HepG2 (cell line): ENCODE results near the gene NXN. TPM values are rescaled to one million over a fixed set of nuclear protein-coding genes. Genes with fewer than 3 reads are reported as not detected.
A peak's percentile ranks its signal among the peaks of the same experiment; 100 is the strongest.

Experiments used
- ARID2 ChIP-seq: sonication (generic); formaldehyde crosslinking; IDR thresholded peaks from 2 replicates; pipeline ENCODE4 v1.8.1; 2022; ENCODE audit warnings: mild to moderate bottlenecking, missing genetic modification reagents, borderline replicate concordance
- EP300 ChIP-seq, 3 experiments: sonication (generic) in 1 of 3; formaldehyde crosslinking in 1 of 3; IDR thresholded peaks; 2 replicates each; pipeline versions ENCODE4 v1.5.1 to v1.6.1; 2011 to 2020; ENCODE audit warnings: low read depth in 2 of 3, low read length in 2 of 3, borderline replicate concordance in 1 of 3, improper control_type of control experiment in 1 of 3, mild to moderate bottlenecking in 1 of 3, missing genetic modification reagents in 1 of 3, moderate library complexity in 1 of 3
- IRF2 ChIP-seq: IDR thresholded peaks from 2 replicates; pipeline ENCODE4 v1.6.1; 2018; ENCODE audit warnings: missing genetic modification reagents, missing compliant biosample characterization
- MAFF ChIP-seq: IDR thresholded peaks from 2 replicates; pipeline ENCODE4 v1.6.1; 2011; ENCODE audit warnings: low read depth, low read length, improper control_type of control experiment
- MEF2D ChIP-seq: sonication (generic); formaldehyde crosslinking; IDR thresholded peaks from 2 replicates; pipeline ENCODE4 v1.5.1; 2020; ENCODE audit warnings: mild to moderate bottlenecking, missing genetic modification reagents
- NFKB2 ChIP-seq: sonication (generic); formaldehyde crosslinking; IDR thresholded peaks from 2 replicates; pipeline ENCODE4 v1.4.0; 2020; ENCODE audit warnings: missing genetic modification reagents, borderline replicate concordance
- PBX3 ChIP-seq: sonication (generic); formaldehyde crosslinking; IDR thresholded peaks from 2 replicates; pipeline ENCODE4 v1.8.1; 2023; ENCODE audit warnings: missing genetic modification reagents, inconsistent platforms, borderline replicate concordance
- SIX1 ChIP-seq: sonication (generic); formaldehyde crosslinking; IDR thresholded peaks from 2 replicates; pipeline ENCODE4 v1.4.0; 2020; ENCODE audit warnings: missing genetic modification reagents, borderline replicate concordance
- ZBTB34 ChIP-seq: sonication (generic); formaldehyde crosslinking; IDR thresholded peaks from 2 replicates; pipeline ENCODE4 v1.8.0; 2022; ENCODE audit warnings: mild to moderate bottlenecking, missing genetic modification reagents
- ZBTB39 ChIP-seq: sonication (generic); formaldehyde crosslinking; IDR thresholded peaks from 2 replicates; pipeline ENCODE4 v1.5.0; 2020; ENCODE audit warnings: missing genetic modification reagents
- ZFP1 ChIP-seq: IDR thresholded peaks from 2 replicates; pipeline ENCODE4 v1.6.1; 2016
- ZNF274 ChIP-seq: sonication (generic); formaldehyde crosslinking; IDR thresholded peaks from 2 replicates; pipeline ENCODE4 v1.5.1; 2020; ENCODE audit warnings: mild to moderate bottlenecking, missing genetic modification reagents
- ZNF3 ChIP-seq: IDR thresholded peaks from 2 replicates; pipeline ENCODE4 v1.7.0; 2017; ENCODE audit warnings: inconsistent platforms
- ZNF350 ChIP-seq: sonication (generic); formaldehyde crosslinking; IDR thresholded peaks from 2 replicates; pipeline ENCODE4 v1.4.0; 2020; ENCODE audit warnings: mild to moderate bottlenecking, low read depth, missing genetic modification reagents, borderline replicate concordance
- ZNF550 ChIP-seq: sonication (generic); formaldehyde crosslinking; IDR thresholded peaks from 2 replicates; pipeline ENCODE4 v1.4.0; 2020; ENCODE audit warnings: mild to moderate bottlenecking, missing genetic modification reagents, borderline replicate concordance
- ZNF703 ChIP-seq: sonication (generic); formaldehyde crosslinking; IDR thresholded peaks from 2 replicates; pipeline ENCODE4 v1.5.1; 2020; ENCODE audit warnings: missing genetic modification reagents, mild to moderate bottlenecking, moderate library complexity, borderline replicate concordance
- ZNF709 ChIP-seq: sonication (generic); formaldehyde crosslinking; IDR thresholded peaks from 2 replicates; pipeline ENCODE4 v1.5.0; 2020; ENCODE audit warnings: mild to moderate bottlenecking, missing genetic modification reagents
- ZNF713 ChIP-seq: sonication (generic); formaldehyde crosslinking; IDR thresholded peaks from 2 replicates; pipeline ENCODE4 v1.4.0; 2020; ENCODE audit warnings: mild to moderate bottlenecking, missing genetic modification reagents
- ZNF761 ChIP-seq: sonication (generic); formaldehyde crosslinking; conservative IDR thresholded peaks from 2 replicates; pipeline ENCODE4 v1.4.0; 2020; ENCODE audit warnings: mild to moderate bottlenecking, missing genetic modification reagents
- polyA plus RNA-seq, 8 experiments: library from polyadenylated mRNA; depleted of rRNA in 3 of 8; stranded (reverse) in 7 of 8; unstranded in 1 of 8; fragments of >200 nt; fragmentation: Illumina TruSeq in 4 of 8; extraction: Trizol in 4 of 8; gene quantifications; 2 replicates each; pipeline versions ENCODE4 v1.2.1 to v1.2.3, GENCODE V29; 2011 to 2016; ENCODE audit warnings: low read depth in 4 of 8, missing spikeins in 1 of 8, mixed read lengths in 1 of 8; ENCODE audit not compliant: insufficient read depth in 1 of 8
- total RNA-seq, 5 experiments: library from RNA; depleted of rRNA; stranded (reverse); fragments of >200 nt; fragmentation: Illumina TruSeq; extraction: Trizol; gene quantifications; 2 replicates each; pipeline ENCODE4 v1.2.3, GENCODE V29; 2016; ENCODE audit warnings: low read depth in 1 of 5
- TF ChIP-seq, protein P1 (sequence below), 2 experiments: fragments of 450-650 bp in 1 of 2; sonication (generic) in 1 of 2; formaldehyde crosslinking; IDR thresholded peaks; 2 replicates each; pipeline versions ENCODE4 v1.5.0 to v1.8.0; 2020 to 2022; ENCODE audit warnings: mild to moderate bottlenecking in 1 of 2, missing genetic modification reagents in 1 of 2
- TF ChIP-seq, protein P2 (sequence below): IDR thresholded peaks from 2 replicates; pipeline ENCODE4 v1.6.1; 2016; ENCODE audit warnings: missing compliant biosample characterization, missing genetic modification reagents, borderline replicate concordance

The NXN gene
- total and polyA plus RNA-seq, 2 of the 13 experiments (the other 11 are each of a cell fraction or from before 2014, with no cell fraction given): 22.2 to 24.3 TPM

DNA sequence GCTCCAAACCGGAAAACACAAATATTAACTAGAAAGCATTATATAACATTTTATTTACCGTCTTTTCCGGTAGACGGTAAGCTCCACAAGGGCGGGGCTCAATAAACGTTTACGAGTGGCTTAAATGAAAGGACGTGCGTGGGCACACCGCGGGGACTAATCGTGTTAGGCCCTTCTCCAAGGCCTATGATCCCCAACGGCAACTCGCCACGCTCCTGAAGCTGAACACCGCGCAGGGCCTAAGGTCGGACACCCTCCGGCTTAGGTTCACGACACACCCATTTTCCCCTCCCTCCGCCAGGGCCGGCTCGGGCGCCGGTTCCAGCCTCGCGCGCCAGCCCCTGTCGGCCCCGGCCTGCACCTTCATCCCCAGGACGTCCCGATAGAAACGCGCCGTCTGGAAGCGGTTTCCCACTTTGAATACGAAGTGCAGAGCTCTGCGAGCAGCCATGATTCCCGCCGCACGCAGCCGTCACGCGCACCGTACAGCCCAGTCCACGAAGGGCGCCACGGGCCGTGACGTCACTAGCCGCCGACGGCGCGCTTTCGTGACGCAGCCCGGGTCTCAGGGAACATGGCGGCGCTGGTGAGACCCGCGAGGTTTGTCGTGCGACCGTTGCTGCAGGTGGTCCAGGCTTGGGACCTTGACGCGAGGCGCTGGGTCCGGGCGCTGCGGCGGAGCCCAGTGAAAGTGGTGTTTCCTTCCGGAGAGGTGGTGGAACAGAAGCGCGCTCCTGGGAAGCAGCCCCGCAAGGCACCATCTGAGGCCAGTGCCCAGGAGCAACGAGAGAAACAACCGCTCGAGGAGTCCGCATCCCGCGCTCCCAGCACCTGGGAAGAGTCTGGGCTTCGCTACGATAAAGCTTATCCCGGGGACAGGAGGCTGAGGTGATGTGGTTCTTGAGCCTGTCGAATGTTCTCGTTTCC, 197.5 kb downstream of the NXN start, which contains the start of the genes GLOD4 and MRM3 (continued):
- peak; percentile 94 for TF ChIP-seq ZNF350 (CRISPR knock-in tag)
- 0 out of 2 replicates have a peak, but pooled peaks have one; percentile 44 for TF ChIP-seq ZBTB39 (CRISPR knock-in tag)
- peak; percentile 86 for TF ChIP-seq ZNF274
- no peak for TF ChIP-seq MAFF
- TF ChIP-seq NFKB2 (CRISPR knock-in tag): peak; percentile 84; the same call in 1 of the 2 replicates
- TF ChIP-seq EP300 (IDR thresholded peaks at IDR 0.05; ENCODE audit: low read depth in 2 of 2, low read length in 2 of 2): peak in 1 of 2 experiments; percentile 10; a peak in 1 of 4 replicates
- TF ChIP-seq EP300 (CRISPR knock-in tag; IDR thresholded peaks at IDR 0.05; ENCODE audit: borderline replicate concordance): peak; percentile 45; the same call in 1 of the 2 replicates
- TF ChIP-seq, protein P1, sequence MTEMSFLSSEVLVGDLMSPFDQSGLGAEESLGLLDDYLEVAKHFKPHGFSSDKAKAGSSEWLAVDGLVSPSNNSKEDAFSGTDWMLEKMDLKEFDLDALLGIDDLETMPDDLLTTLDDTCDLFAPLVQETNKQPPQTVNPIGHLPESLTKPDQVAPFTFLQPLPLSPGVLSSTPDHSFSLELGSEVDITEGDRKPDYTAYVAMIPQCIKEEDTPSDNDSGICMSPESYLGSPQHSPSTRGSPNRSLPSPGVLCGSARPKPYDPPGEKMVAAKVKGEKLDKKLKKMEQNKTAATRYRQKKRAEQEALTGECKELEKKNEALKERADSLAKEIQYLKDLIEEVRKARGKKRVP (CRISPR knock-in tag; IDR thresholded peaks at IDR 0.05): peak in 1 of 2 experiments; percentile 70; a peak in 2 of 4 replicates
- TF ChIP-seq IRF2 (CRISPR knock-in tag): peak; percentile 92
- no peak for TF ChIP-seq SIX1 (CRISPR knock-in tag)
- TF ChIP-seq MEF2D (CRISPR knock-in tag): peak; percentile 52
- TF ChIP-seq PBX3 (CRISPR knock-in tag): no peak; the same call in 1 of the 2 replicates
- no peak for TF ChIP-seq ZNF703 (CRISPR knock-in tag)
- no peak for TF ChIP-seq ZFP1 (CRISPR knock-in tag)
- 0 out of 2 replicates have a peak, but pooled peaks have one; percentile 49 for TF ChIP-seq ZNF761
- TF ChIP-seq, protein P2, sequence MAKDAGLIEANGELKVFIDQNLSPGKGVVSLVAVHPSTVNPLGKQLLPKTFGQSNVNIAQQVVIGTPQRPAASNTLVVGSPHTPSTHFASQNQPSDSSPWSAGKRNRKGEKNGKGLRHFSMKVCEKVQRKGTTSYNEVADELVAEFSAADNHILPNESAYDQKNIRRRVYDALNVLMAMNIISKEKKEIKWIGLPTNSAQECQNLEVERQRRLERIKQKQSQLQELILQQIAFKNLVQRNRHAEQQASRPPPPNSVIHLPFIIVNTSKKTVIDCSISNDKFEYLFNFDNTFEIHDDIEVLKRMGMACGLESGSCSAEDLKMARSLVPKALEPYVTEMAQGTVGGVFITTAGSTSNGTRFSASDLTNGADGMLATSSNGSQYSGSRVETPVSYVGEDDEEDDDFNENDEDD: peak; percentile 95
- peak; percentile 69 for TF ChIP-seq ZNF709 (CRISPR knock-in tag)
- 0 out of 2 replicates have a peak, but pooled peaks have one; percentile 29 for TF ChIP-seq ARID2
- TF ChIP-seq ZBTB34 (CRISPR knock-in tag): peak; percentile 63; the same call in 1 of the 2 replicates
- 0 out of 2 replicates have a peak, but pooled peaks have one; percentile 80 for TF ChIP-seq ZNF550 (CRISPR knock-in tag)
- TF ChIP-seq ZNF3 (CRISPR knock-in tag): no peak
- peak; percentile 35; the same call in 1 of the 2 replicates for TF ChIP-seq ZNF713 (CRISPR knock-in tag)
